22Rv1 (cell line): ENCODE data around the gene ALPP.
"Not testable (repeated sequence)": the region's sequence is repeated elsewhere in the genome, so short reads cannot be mapped to it uniquely, and the experiment has no call there.

Experiments used
- H3K27ac ChIP-seq: fragments of 450-650 bp; 2 replicates; pipeline ENCODE4 v1.5.1; 2017
- CTCF ChIP-seq: fragments of 450-650 bp; IDR thresholded peaks from 2 replicates; pipeline ENCODE4 v1.5.1; 2017; ENCODE audit warnings: mild to moderate bottlenecking
- ZFX ChIP-seq: fragments of 450-650 bp; IDR thresholded peaks from 2 replicates; pipeline ENCODE4 v1.6.1; 2017; ENCODE audit warnings: antibody characterized with exemption, borderline replicate concordance

ALPP gene

GRCh38 chr2:232390661-232391060 lies 12.1 kb downstream of the ALPP start:
- no peak overlapping the region for H3K27ac ChIP-seq
- no peak for TF ChIP-seq ZFX
- TF ChIP-seq CTCF = no peak

- no peak overlapping the region for H3K27ac ChIP-seq
- TF ChIP-seq CTCF = no peak
- no peak for TF ChIP-seq ZFX
Observed at GRCh38 chr2:232393556-232393955, 15.0 kb downstream of the ALPP start.

GRCh38 chr2:232394431-232394830 lies 15.9 kb downstream of the ALPP start:
- not testable (repeated sequence) for H3K27ac ChIP-seq

- TF ChIP-seq CTCF = no peak
- no peak for TF ChIP-seq ZFX
- H3K27ac ChIP-seq = no peak overlapping the region
Observed at GRCh38 chr2:232395586-232395985, 17.0 kb downstream of the ALPP start.

GRCh38 chr2:232396683-232397082 lies 18.1 kb downstream of the ALPP start:
- H3K27ac ChIP-seq = no peak overlapping the region
- TF ChIP-seq CTCF = no peak
- no peak for TF ChIP-seq ZFX

GRCh38 chr2:232398293-232399034 lies 19.9 kb downstream of the ALPP start:
- H3K27ac ChIP-seq = no peak overlapping the region
- no peak for TF ChIP-seq ZFX

- no peak overlapping the region for H3K27ac ChIP-seq
- no peak for TF ChIP-seq CTCF
- no peak for TF ChIP-seq ZFX
Observed at GRCh38 chr2:232400256-232401015, 21.9 kb downstream of the ALPP start.

GRCh38 chr2:232402518-232402917 lies 24.0 kb downstream of the ALPP start:
- H3K27ac ChIP-seq = no peak overlapping the region
- TF ChIP-seq CTCF (no peak), ZFX (no peak)
